WERI-Rb-1 (cell line): ENCODE data around the gene TEX38.
A peak's percentile ranks its signal among the peaks of the same experiment; 100 is the strongest.
"Not testable (repeated sequence)": the region's sequence is repeated elsewhere in the genome, so short reads cannot be mapped to it uniquely, and the experiment has no call there.

Experiments used
- DNase-seq: peaks from one replicate; pipeline ENCODE4 v3.0.0-alpha.2; 2020
- H3K27ac ChIP-seq: fragments of 250-450 bp; sonication (Bioruptor Pico); 2 replicates; pipeline ENCODE4 v1.5.1; 2020; ENCODE audit warnings: mild to moderate bottlenecking, moderate library complexity
- H3K27me3 ChIP-seq: fragments of 250-450 bp; sonication (Bioruptor Pico); 2 replicates; pipeline ENCODE4 v1.5.1; 2021; ENCODE audit warnings: mild to moderate bottlenecking, low read depth, moderate library complexity; ENCODE audit not compliant: insufficient read depth, severe bottlenecking
- H3K36me3 ChIP-seq: fragments of 250-450 bp; sonication (Bioruptor Pico); 2 replicates; pipeline ENCODE4 v1.5.1; 2020; ENCODE audit warnings: mild to moderate bottlenecking, moderate library complexity
- H3K4me3 ChIP-seq: 2 replicates; pipeline ENCODE4 v1.5.1; 2011; ENCODE audit warnings: low read depth, mild to moderate bottlenecking, control low read depth, low read length
- H3K9me3 ChIP-seq: fragments of 250-450 bp; sonication (Bioruptor Pico); 2 replicates; pipeline ENCODE4 v1.5.1; 2021; ENCODE audit warnings: mild to moderate bottlenecking, moderate library complexity; ENCODE audit not compliant: severe bottlenecking
- CTCF ChIP-seq: IDR thresholded peaks from 2 replicates; pipeline ENCODE4 v1.5.1; 2011; ENCODE audit warnings: low read depth, mild to moderate bottlenecking, control low read depth, inconsistent platforms, low read length

The TEX38 gene

GRCh38 chr1:46657775-46658174, 13.9 kb upstream of the TEX38 start:
- no peak for DNase-seq
- no peak overlapping the region for H3K4me3 ChIP-seq
- no peak for TF ChIP-seq CTCF
- no peaks in the 10 kb centered on the region for H3K9me3 ChIP-seq
- no peak overlapping the region for H3K27ac ChIP-seq
- H3K36me3 ChIP-seq: peaks cover 13% of the 10 kb centered on the region
- H3K27me3 ChIP-seq: no peaks in the 10 kb centered on the region

GRCh38 chr1:46659307-46659870, 12.3 kb upstream of the TEX38 start:
- Histone ChIP-seq H3K27ac (no peak overlapping the region), H3K9me3 (no peaks in the 10 kb centered on the region), H3K36me3 (peaks cover 23% of the 10 kb centered on the region), H3K27me3 (no peaks in the 10 kb centered on the region), H3K4me3 (no peak overlapping the region)
- no peak for TF ChIP-seq CTCF
- no peak for DNase-seq

- H3K27me3 ChIP-seq, H3K9me3 ChIP-seq, DNase-seq, H3K27ac ChIP-seq, H3K4me3 ChIP-seq: not testable (repeated sequence)
- H3K36me3 ChIP-seq: peaks cover 30% of the 10 kb centered on the region
Observed at GRCh38 chr1:46660116-46660515, 11.5 kb upstream of the TEX38 start.

- not testable (repeated sequence) for H3K4me3 ChIP-seq, DNase-seq, H3K9me3 ChIP-seq, H3K27me3 ChIP-seq, H3K27ac ChIP-seq
- H3K36me3 ChIP-seq: peaks cover 22% of the 10 kb centered on the region
Observed at GRCh38 chr1:46662919-46663318, 8.7 kb upstream of the TEX38 start.

GRCh38 chr1:46665983-46666382, 5.7 kb upstream of the TEX38 start:
- H3K9me3 ChIP-seq: no peaks in the 10 kb centered on the region
- no peak overlapping the region for H3K27ac ChIP-seq
- DNase-seq: no peak
- peaks cover 18% of the 10 kb centered on the region for H3K36me3 ChIP-seq
- TF ChIP-seq CTCF: no peak
- H3K4me3 ChIP-seq: no peak overlapping the region
- H3K27me3 ChIP-seq: no peaks in the 10 kb centered on the region

GRCh38 chr1:46667782-46668760, 3.6 kb upstream of the TEX38 start, which contains the start of gene ATPAF1:
ATPAF1 (minus strand) TSS chr1:46668364; CDS start chr1:46668322, 42 bp downstream.
- Histone ChIP-seq H3K4me3 (peak within 1 kb of the TSS; percentile 69), H3K27me3 (no peaks in the 10 kb centered on the region), H3K27ac (peak within 1 kb of the TSS; percentile 23; the same call in 1 of the 2 replicates), H3K9me3 (no peaks in the 10 kb centered on the region), H3K36me3 (peaks cover 18% of the 10 kb centered on the region)
- TF ChIP-seq CTCF: no peak
- DNase-seq: peak; percentile 56
